ENCODE measurements around the gene DACH1. TPM values are rescaled to one million over a fixed set of nuclear protein-coding genes. Genes with fewer than 3 reads are reported as not detected.

Gene DACH1
- total RNA-seq, 2 donors from 2014 or later, result 0.42 TPM; not detected in 1

DNA sequence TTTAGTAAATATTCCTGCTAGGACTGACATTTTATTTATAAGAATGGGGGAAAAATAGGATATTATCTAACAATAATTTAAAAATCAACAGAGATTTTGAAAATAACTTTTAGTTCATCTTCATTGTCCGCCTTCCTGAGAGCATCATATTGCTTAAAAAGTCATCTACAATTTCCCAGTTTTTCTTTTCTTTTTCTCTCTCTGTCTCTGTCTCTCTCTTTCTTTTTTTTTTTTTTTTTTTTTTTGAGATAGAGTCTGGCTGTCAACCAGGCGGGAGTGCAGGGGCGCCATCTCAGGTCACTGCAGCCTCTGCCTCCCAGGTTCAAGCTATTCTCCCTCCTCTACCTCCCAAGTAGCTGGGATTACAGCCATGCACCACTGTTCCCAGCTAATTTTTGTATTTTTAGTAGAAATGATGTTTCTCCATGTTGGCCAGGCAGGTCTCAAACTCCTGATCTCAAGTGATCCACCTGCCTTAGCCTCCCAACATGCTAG lies 276.3 kb downstream of the DACH1 start:
- H3K27ac Mint-ChIP-seq, result no peak overlapping the region
- no peaks in the 10 kb centered on the region for H3K4me1 Mint-ChIP-seq (ENCODE audit: low read depth in 2 of 2)
- DNase-seq (ENCODE audit: low spot score), result no peak
- ATAC-seq, result no peak
- no peak overlapping the region for H3K4me3 Mint-ChIP-seq
- no peaks in the 10 kb centered on the region for H3K27me3 Mint-ChIP-seq
- peaks cover 3% of the 10 kb centered on the region for H3K9me3 Mint-ChIP-seq
- H3K36me3 Mint-ChIP-seq, result peaks cover 4% of the 10 kb centered on the region

DNA sequence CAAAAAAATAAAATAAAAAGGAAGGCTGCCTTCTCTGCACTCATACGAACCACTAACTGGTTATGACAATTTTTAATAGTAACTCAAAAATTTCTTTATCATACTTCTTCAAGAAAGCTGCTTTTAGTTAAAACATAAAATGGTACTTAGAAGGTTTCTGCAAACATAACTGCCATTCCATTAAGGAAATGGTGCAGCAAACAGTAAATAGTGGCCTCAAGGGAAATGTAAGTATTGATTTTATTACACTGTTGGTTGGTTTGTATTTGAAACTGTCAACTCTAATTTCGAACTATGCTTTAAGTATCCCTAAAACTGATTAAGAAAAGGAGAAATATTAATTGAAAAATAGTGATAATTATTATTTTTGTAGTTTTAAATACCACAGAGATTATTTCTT lies 278.0 kb downstream of the DACH1 start:
- H3K27me3 Mint-ChIP-seq, result no peaks in the 10 kb centered on the region
- ATAC-seq, result no peak
- no peaks in the 10 kb centered on the region for H3K4me1 Mint-ChIP-seq (ENCODE audit: low read depth in 2 of 2)
- peaks cover 3% of the 10 kb centered on the region for H3K9me3 Mint-ChIP-seq
- H3K4me3 Mint-ChIP-seq, result no peak overlapping the region
- H3K36me3 Mint-ChIP-seq, result peaks cover 4% of the 10 kb centered on the region
- H3K27ac Mint-ChIP-seq, result no peak overlapping the region
- no peak for DNase-seq (ENCODE audit: low spot score)

DNA sequence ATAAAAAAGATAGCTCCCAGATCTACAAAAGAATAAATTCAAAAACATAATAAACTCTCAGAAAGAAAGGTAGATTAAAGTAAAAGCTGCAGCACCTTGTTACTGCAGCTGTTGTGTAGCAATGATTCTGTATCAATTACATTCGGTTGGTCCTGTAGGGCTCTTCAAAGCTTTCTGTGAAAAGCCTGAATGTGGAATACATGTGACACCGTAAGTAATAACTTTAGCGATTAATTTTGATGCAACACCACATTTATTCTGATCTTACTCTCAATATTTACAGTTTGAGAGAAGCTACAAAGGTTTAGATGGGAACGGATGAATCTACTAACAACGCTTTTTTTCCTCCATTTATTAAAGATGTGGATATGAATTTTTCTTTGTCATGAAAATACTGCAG lies 279.2 kb downstream of the DACH1 start:
- Mint-ChIP-seq H3K9me3 (peaks cover 3% of the 10 kb centered on the region), H3K27me3 (no peaks in the 10 kb centered on the region), H3K27ac (no peak overlapping the region), H3K4me3 (no peak overlapping the region), H3K4me1 (ENCODE audit: low read depth in 2 of 2) (no peaks in the 10 kb centered on the region), H3K36me3 (peaks cover 4% of the 10 kb centered on the region)
- no peak for ATAC-seq
- DNase-seq (ENCODE audit: low spot score), result no peak

- Mint-ChIP-seq H3K36me3 (peaks cover 4% of the 10 kb centered on the region), H3K4me1 (ENCODE audit: low read depth in 2 of 2) (no peaks in the 10 kb centered on the region), H3K27me3 (no peaks in the 10 kb centered on the region), H3K27ac (no peak overlapping the region), H3K4me3 (no peak overlapping the region), H3K9me3 (peaks cover 3% of the 10 kb centered on the region)
- DNase-seq (ENCODE audit: low spot score) (no peak), ATAC-seq (no peak)
Measured at GRCh38 chr13:71587193-71587592, 279.8 kb downstream of the DACH1 start.

- DNase-seq (ENCODE audit: low spot score) (no peak), ATAC-seq (no peak)
- H3K27me3 Mint-ChIP-seq, result no peaks in the 10 kb centered on the region
- no peaks in the 10 kb centered on the region for H3K36me3 Mint-ChIP-seq
- H3K9me3 Mint-ChIP-seq, result no peaks in the 10 kb centered on the region
- no peak overlapping the region for H3K4me3 Mint-ChIP-seq
- H3K27ac Mint-ChIP-seq, result no peak overlapping the region
- no peaks in the 10 kb centered on the region for H3K4me1 Mint-ChIP-seq (ENCODE audit: low read depth in 2 of 2)
Measured at GRCh38 chr13:71583581-71583980, 283.4 kb downstream of the DACH1 start.

DNA sequence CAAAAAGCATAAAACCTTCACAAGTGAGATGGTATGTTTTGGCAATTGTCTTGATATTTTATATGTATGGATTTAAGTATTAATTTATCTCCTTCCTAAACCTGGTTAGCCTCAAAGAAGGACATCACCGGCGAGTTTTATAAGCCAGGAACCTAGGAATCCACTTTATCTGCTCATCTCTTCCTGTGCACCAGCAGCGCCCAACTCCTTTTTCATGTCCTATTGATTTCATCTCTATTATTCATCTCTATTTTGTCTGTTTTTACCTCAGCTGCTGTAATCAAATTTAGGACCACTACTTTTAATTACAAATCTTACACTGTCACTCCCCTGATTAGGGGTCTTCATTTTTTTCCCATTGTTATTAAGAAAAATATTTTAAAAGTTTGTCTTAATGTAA lies 286.4 kb downstream of the DACH1 start:
- no peaks in the 10 kb centered on the region for H3K4me1 Mint-ChIP-seq (ENCODE audit: low read depth in 2 of 2)
- no peaks in the 10 kb centered on the region for H3K27me3 Mint-ChIP-seq
- H3K4me3 Mint-ChIP-seq, result no peak overlapping the region
- DNase-seq (ENCODE audit: low spot score), result no peak
- no peak overlapping the region for H3K27ac Mint-ChIP-seq
- H3K9me3 Mint-ChIP-seq, result peaks cover 2% of the 10 kb centered on the region
- ATAC-seq, result no peak
- no peaks in the 10 kb centered on the region for H3K36me3 Mint-ChIP-seq

DNA sequence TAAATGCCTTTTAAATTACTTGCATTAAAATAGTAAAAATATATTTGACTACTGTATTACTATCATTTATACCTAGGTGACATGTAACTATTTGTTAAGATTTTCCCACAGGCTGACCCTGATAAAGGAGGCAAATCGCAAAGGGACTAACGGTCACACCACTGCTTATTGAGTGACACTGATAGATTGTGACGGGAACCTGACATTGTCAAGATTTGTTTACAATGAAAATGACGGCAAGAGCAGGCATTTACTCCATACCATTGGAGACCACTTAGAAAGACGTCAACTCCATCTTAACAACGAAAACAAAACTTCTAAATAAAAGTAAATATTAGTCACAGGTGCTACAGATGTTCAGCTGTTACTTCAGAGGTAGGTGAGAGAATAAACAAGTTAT lies 289.0 kb downstream of the DACH1 start:
- H3K4me1 Mint-ChIP-seq (ENCODE audit: low read depth in 2 of 2), result no peaks in the 10 kb centered on the region
- no peak for DNase-seq (ENCODE audit: low spot score)
- no peak overlapping the region for H3K4me3 Mint-ChIP-seq
- no peak overlapping the region for H3K27ac Mint-ChIP-seq
- H3K36me3 Mint-ChIP-seq, result no peaks in the 10 kb centered on the region
- peaks cover 2% of the 10 kb centered on the region for H3K9me3 Mint-ChIP-seq
- H3K27me3 Mint-ChIP-seq, result no peaks in the 10 kb centered on the region
- ATAC-seq, result no peak

GRCh38 chr13:71577127-71577526 lies 289.9 kb downstream of the DACH1 start:
- Mint-ChIP-seq H3K27ac (no peak overlapping the region), H3K4me1 (ENCODE audit: low read depth in 2 of 2) (no peaks in the 10 kb centered on the region), H3K9me3 (peaks cover 2% of the 10 kb centered on the region), H3K36me3 (no peaks in the 10 kb centered on the region), H3K4me3 (no peak overlapping the region), H3K27me3 (no peaks in the 10 kb centered on the region)
- ATAC-seq, result no peak
- no peak for DNase-seq (ENCODE audit: low spot score)

- ATAC-seq (no peak), DNase-seq (ENCODE audit: low spot score) (no peak)
- H3K36me3 Mint-ChIP-seq, result no peaks in the 10 kb centered on the region
- no peak overlapping the region for H3K4me3 Mint-ChIP-seq
- H3K27me3 Mint-ChIP-seq, result no peaks in the 10 kb centered on the region
- H3K27ac Mint-ChIP-seq, result no peak overlapping the region
- H3K9me3 Mint-ChIP-seq, result peaks cover 2% of the 10 kb centered on the region
- no peaks in the 10 kb centered on the region for H3K4me1 Mint-ChIP-seq (ENCODE audit: low read depth in 2 of 2)
Measured at GRCh38 chr13:71576571-71576970, 290.4 kb downstream of the DACH1 start.

GRCh38 chr13:71546881-71547280 lies 320.1 kb downstream of the DACH1 start:
- Mint-ChIP-seq H3K9me3 (peaks cover 11% of the 10 kb centered on the region), H3K27me3 (no peaks in the 10 kb centered on the region), H3K4me3 (no peak overlapping the region), H3K36me3 (no peaks in the 10 kb centered on the region), H3K4me1 (ENCODE audit: low read depth in 2 of 2) (no peaks in the 10 kb centered on the region), H3K27ac (no peak overlapping the region)
- ATAC-seq, result no peak
- DNase-seq (ENCODE audit: low spot score), result no peak

DNA sequence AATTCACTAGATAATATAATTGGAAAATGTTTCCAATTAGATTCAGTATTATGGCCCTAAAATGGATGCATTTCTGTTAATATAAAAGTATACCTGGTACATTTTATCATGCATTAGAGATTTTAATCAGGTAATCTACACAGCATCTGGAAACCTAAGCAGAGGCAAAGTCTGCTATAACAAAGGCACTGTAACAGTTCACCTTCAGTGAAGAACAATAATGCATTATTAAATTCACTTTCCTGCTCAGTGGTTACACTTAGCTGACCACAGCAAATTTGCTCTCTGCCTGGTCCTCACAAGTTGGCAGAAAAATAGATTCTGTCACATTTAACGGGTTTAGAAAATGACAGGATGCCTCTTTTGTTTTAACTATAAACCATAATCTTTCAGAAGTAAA lies 326.9 kb downstream of the DACH1 start:
- Mint-ChIP-seq H3K9me3 (peaks cover 7% of the 10 kb centered on the region), H3K4me1 (ENCODE audit: low read depth in 2 of 2) (no peaks in the 10 kb centered on the region), H3K27me3 (no peaks in the 10 kb centered on the region), H3K36me3 (no peaks in the 10 kb centered on the region), H3K27ac (no peak overlapping the region), H3K4me3 (no peak overlapping the region)
- ATAC-seq (no peak), DNase-seq (ENCODE audit: low spot score) (no peak)

DNA sequence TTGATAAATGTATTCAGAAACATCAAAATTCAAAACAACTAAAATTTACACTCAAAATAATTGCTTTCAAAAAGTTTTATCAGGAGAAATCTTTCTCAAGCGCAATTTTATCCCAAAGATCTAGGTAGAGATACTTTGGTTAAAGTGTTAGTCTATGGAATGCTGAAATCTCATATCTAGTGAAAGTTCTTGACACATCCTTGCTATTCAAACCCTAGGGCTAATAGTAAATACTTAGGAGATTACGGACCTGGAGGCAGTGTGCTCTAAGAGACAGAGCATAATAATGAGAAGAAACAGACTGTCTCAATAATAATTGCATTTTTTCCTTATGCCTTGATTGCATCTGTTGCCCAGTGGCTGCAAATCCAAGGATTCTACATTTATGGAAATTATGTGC lies 330.8 kb downstream of the DACH1 start:
- no peak for DNase-seq (ENCODE audit: low spot score)
- Mint-ChIP-seq H3K27me3 (no peaks in the 10 kb centered on the region), H3K9me3 (peaks cover 8% of the 10 kb centered on the region), H3K4me3 (no peak overlapping the region), H3K4me1 (ENCODE audit: low read depth in 2 of 2) (no peaks in the 10 kb centered on the region), H3K36me3 (no peaks in the 10 kb centered on the region), H3K27ac (no peak overlapping the region)
- ATAC-seq, result no peak

GRCh38 chr13:71524613-71525304 lies 342.2 kb downstream of the DACH1 start:
- ATAC-seq, result no peak
- no peak for DNase-seq (ENCODE audit: low spot score)
- Mint-ChIP-seq H3K4me1 (ENCODE audit: low read depth in 2 of 2) (no peaks in the 10 kb centered on the region), H3K9me3 (peaks cover 5% of the 10 kb centered on the region), H3K27ac (no peak overlapping the region), H3K27me3 (no peaks in the 10 kb centered on the region), H3K36me3 (no peaks in the 10 kb centered on the region), H3K4me3 (no peak overlapping the region)

- Mint-ChIP-seq H3K4me3 (no peak overlapping the region), H3K36me3 (no peaks in the 10 kb centered on the region), H3K4me1 (ENCODE audit: low read depth in 2 of 2) (no peaks in the 10 kb centered on the region), H3K9me3 (peaks cover 5% of the 10 kb centered on the region), H3K27ac (no peak overlapping the region), H3K27me3 (no peaks in the 10 kb centered on the region)
- no peak for DNase-seq (ENCODE audit: low spot score)
- no peak for ATAC-seq
Measured at GRCh38 chr13:71524245-71524612, 342.8 kb downstream of the DACH1 start.

DNA sequence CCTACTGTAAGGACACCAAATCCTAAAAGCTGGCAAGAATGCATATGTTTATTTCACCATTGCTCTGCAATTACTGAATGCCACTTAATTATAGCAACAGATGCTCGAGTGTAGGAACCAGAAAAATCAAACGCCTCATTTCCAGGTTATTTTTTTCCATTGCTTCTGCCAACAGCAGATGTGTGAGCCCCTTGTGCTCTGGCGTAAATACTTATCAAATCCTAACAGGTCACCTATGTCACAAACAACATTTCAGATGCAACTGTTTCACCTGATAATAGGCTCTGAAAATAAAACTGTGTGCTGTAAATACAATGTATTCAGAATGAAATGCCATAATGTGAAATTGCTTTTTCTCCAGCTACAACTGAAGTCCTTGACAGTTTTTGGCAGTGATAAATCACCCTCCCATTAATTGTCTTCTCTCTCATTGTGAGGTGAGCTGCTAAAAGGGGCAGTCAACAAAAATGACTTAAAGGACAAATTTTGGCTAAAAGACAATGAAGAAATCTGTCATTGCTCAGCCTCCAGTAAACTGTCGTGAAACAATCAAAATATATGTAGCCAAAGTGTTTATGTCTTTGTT lies 344.0 kb downstream of the DACH1 start:
- DNase-seq (ENCODE audit: low spot score) (no peak), ATAC-seq (no peak)
- Mint-ChIP-seq H3K27me3 (no peaks in the 10 kb centered on the region), H3K4me1 (ENCODE audit: low read depth in 2 of 2) (no peaks in the 10 kb centered on the region), H3K9me3 (peaks cover 5% of the 10 kb centered on the region), H3K36me3 (no peaks in the 10 kb centered on the region), H3K4me3 (no peak overlapping the region), H3K27ac (no peak overlapping the region)

All from natural killer cell treated with Interleukin-12 subunit alpha and Interleukin-12 subunit beta and Interleukin-15 and Interleukin-18, amount 100 ng/mL, for 72 hours (primary cell).